CD4-positive, alpha-beta T cell treated with Interleukin-15 for 4 hours (primary cell): ENCODE results near the gene RFC1.
"Not testable (repeated sequence)": the region's sequence is repeated elsewhere in the genome, so short reads cannot be mapped to it uniquely, and the experiment has no call there.

Experiments
- DNase-seq: peaks from one replicate; pipeline ENCODE4 v3.0.0-alpha.2; 2020; ENCODE audit warnings: low spot score

The RFC1 gene

GRCh38 chr4:39353478-39354253, 12.5 kb downstream of the RFC1 start:
- DNase-seq, result peak; percentile 64

DNA sequence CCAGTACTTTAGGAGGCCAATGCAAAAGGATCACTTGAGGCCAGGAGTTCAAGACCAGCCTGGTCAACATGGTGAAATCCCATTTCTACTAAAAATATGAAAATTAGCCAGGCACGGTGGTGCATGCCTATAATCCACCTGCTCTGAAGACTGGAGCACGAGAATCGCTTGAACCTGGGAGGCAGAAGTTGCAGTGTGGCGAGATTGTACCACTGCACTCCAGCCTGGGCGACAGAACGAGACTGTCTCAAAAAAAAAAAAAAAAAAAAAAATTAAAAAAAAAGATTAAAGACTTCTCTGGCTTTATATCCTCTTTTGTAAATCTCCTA, 13.0 kb downstream of the RFC1 start:
- DNase-seq, result not testable (repeated sequence)

DNA sequence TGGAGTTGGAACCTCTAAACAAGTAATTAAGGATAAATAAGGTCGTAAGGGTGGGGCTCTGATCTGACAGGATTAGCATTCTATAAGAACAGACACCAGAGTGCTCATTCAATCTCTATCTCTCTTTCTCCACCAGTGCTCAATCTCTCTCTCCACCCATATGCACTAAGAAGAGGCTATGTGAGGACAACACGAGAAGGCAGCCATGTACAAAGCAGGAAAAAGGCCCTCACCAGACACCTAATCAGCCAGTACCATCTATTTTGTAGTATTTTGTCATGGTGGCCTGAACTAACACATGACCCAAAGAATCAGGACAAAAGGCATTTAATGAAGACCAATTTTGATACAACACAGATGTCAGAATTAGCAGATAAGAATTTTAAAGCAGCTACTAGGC, 16.8 kb downstream of the RFC1 start:
- DNase-seq, result no peak

- no peak for DNase-seq
Measured at GRCh38 chr4:39348371-39349315, 17.5 kb downstream of the RFC1 start.

GRCh38 chr4:39346856-39347519, 19.2 kb downstream of the RFC1 start:
- no peak for DNase-seq

DNA sequence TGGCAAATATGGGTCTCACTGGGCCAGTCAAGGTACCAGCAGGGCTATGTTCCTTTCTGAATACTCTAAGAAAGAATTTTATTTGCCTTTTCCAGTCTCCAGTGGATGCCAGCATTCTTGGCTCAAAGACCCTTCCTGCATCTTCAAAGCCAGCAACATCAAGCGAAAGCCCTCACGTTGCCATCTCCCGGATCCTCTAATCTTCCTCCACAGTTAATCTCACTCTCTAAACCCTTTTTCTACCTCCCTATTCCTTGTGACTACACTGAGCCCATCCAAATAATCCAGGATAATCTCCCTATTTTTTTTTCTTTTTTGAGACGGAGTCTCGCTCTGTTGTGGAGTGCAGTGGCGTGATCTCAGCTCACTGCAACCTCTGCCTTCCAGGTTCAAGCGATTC, 23.4 kb downstream of the RFC1 start:
- DNase-seq, result no peak

GRCh38 chr4:39341075-39341725, 25.0 kb downstream of the RFC1 start:
- DNase-seq, result no peak

DNA sequence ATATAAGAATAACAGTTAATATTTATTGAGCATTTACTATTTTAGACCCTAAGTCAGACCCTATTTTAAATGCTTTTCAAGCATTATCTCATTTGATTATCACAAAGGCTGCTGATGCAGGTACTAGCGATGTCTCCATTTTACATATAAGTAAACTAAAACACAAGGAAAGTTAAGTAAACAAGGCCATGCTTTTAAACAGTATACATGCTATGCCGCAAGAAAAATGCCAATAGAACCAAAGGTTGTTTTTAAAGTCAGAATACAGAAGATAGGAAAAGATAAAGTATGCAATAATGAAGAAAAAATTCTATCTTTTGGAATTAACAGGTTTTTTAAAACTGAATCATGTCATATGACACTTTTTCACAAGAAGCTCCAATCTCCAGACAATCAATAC, 26.2 kb downstream of the RFC1 start:
- DNase-seq, result no peak

DNA sequence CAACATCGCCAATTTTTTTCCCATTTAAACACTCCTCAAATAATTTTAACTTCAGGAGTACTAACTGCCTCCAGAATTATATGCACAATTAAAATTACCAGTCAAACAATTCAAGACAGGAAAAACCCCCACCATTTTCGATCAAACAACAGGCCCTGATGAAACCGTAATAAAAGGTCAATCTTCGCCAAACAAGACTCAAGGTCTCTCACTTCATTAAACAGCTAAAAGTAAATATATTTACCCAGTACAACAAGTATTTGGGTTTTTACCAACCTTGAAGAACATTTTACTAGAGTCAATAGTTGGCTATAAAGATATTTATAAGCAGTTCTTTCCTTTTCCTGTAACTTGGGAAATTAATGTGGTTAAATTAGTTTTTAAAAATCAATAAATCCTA, 28.3 kb downstream of the RFC1 start:
- DNase-seq, result no peak

GRCh38 chr4:39335566-39335965, 30.6 kb downstream of the RFC1 start:
- DNase-seq, result no peak

- DNase-seq, result no peak
Measured at GRCh38 chr4:39331191-39331590, 35.0 kb downstream of the RFC1 start.

GRCh38 chr4:39330353-39330752, 35.8 kb downstream of the RFC1 start:
- no peak for DNase-seq

DNA sequence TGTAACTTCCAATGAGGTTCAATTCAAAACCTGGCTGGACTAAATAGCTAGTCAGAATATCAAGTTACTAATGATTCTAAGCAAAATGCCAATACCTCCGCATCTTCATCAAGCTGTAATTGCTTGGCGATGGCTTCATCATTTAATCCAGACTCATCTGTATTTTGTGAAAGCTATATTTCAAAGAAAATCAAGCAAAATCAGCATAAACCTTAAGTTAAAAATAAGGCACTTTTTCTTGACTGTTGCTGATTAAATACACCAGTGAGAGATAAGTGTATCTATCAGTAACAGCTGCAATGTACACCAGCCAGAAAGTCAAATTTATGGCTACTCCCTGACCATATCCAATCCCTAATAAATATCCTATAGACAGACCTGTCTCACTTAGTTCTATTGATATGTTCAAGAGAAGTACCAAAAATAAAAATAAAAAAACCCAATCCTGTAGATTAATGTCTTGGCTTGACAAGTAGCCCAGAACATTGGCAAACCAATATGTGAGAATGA, 39.6 kb downstream of the RFC1 start:
- DNase-seq, result no peak

DNA sequence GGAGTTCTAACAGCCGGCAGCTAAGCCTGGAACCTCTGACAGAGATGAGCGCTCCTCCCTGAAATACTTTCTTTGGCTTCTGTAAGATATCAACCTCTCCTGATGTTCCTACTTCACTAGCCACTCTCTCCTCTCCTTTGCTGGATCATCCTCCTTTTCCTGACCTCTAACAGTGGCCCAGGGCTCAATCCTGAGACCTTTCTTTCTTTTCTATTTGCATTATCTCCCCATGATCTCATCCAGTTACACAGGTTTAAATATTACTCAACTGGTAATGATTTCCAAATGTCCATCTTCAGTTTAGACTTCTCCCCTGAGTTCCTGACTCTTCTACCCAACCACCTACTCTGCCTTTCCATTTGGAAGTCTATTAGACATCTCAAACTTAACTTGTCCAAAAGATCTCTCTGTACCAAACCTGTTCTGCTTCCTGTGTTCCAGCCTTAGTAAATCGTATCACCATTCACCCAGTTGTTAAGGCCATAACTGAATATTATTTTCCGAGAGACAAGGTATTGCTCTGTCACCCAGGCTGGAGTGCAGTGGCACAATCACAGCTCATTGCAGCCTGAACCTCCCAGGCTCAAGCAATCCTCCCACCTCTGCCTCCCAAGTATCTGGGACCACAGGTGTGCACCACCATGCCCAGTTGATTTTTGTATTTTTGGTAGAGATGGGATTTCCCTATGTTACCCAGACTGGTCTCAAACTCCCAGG, 41.1 kb downstream of the RFC1 start:
- no peak for DNase-seq

GRCh38 chr4:39324446-39324845, 41.7 kb downstream of the RFC1 start:
- no peak for DNase-seq

DNA sequence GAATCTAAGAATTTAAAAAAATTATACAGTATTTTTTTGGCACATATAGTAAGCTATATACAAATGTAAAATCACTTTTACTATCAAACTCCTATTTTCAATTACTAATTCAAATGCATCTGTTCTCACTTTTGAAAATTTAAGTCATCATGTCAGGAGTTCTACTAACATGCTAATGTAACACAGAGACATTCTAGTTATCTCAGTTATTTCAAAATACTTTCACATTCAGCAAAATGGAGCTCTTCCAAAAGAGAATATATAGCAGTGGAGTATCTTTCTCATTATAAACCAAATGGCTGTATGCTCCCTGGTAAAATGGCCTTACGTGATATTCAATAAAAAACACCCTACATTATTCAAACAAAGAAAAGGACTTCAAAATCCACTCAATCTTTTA, 42.3 kb downstream of the RFC1 start:
- DNase-seq, result no peak

GRCh38 chr4:39320381-39321115, 45.6 kb downstream of the RFC1 start:
- DNase-seq, result no peak

DNA sequence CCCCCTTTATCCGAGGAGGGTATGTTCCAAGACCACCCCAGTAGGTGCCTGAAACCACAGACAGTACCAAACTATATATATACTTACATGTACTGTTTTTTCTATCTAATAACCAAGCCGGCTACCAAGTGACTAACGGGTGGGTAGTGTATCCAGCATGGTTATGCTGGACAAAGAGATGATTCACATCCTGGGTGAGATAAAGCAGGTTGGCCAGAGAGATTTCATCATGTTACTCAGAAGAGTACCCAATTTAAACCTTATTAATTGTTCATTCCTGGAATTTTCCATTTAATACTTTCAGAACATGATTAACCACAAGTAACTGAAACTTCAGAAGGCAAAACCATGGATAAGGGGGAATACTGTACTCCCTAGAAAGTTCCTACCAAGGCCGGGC, 46.5 kb downstream of the RFC1 start:
- no peak for DNase-seq

DNA sequence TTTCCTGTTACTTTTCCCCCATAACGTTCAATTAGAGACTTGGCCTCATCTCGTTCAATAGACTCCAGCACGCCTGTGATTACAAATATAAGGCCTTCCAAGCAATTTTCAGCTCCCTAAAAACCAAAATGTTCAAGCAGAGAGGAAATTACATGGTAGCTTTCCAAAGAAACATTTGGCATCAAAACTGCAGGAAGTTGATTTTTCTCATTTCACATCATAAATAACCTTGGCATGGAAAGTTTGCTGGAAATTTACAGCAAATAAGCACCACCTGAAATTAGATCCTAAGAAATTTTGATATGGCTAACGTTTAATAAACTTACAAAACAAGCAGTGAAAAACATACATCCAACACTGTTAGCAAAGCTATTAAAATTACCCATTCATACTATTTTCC, 53.3 kb downstream of the RFC1 start:
- no peak for DNase-seq

GRCh38 chr4:39308611-39309010, 57.6 kb downstream of the RFC1 start:
- DNase-seq, result no peak
